ENCODE results near the gene PCDHGB7.
"Not testable (repeated sequence)": the region's sequence is repeated elsewhere in the genome, so short reads cannot be mapped to it uniquely, and the experiment has no call there.

GRCh38 chr5:141397756-141398551 is 19.5 kb upstream of the PCDHGB7 start, which contains the start of gene PCDHGB5:
- TF ChIP-seq PATZ1 (CRISPR knock-in tag; IDR thresholded peaks at IDR 0.05; ENCODE audit: borderline replicate concordance); POU6F1 (CRISPR knock-in tag; IDR thresholded peaks at IDR 0.05; ENCODE audit: borderline replicate concordance, low read depth); ZNF8 (CRISPR knock-in tag; IDR thresholded peaks at IDR 0.05); ARNTL (CRISPR knock-in tag; IDR thresholded peaks at IDR 0.05; ENCODE audit: borderline replicate concordance, low read depth); ZNF70 (CRISPR knock-in tag; IDR thresholded peaks at IDR 0.05); ZFP3 (CRISPR knock-in tag; IDR thresholded peaks at IDR 0.05); TSHZ2 (CRISPR knock-in tag; IDR thresholded peaks at IDR 0.05); ZNF565 (CRISPR knock-in tag; conservative IDR thresholded peaks at IDR 0.05; ENCODE audit: low read depth); ESRRG (CRISPR knock-in tag; IDR thresholded peaks at IDR 0.05); TOX (CRISPR knock-in tag; IDR thresholded peaks at IDR 0.05; ENCODE audit: borderline replicate concordance): not testable (repeated sequence)
